PC-9 (cell line): ENCODE results near the gene CLDN8. TPM values are rescaled to one million over a fixed set of nuclear protein-coding genes. Genes with fewer than 3 reads are reported as not detected.

ENCODE experiments used
- BruUV-seq: library from RNA; stranded (reverse); fragments of 400-500 nt; replicated peaks from 2 replicates; lab custom pipeline; 2021; lab: Mats Ljungman, UMichigan
- CTCF ChIA-PET: fragments of 300-600 bp; sonication (Branson Sonifier 250); formaldehyde crosslinking; loops from one replicate; lab custom pipeline; 2022; ENCODE audit warnings: antibody characterized with exemption; lab: Charles Lee
- POLR2A ChIA-PET: fragments of 300-600 bp; sonication (Branson Sonifier 250); formaldehyde crosslinking; loops from one replicate; lab custom pipeline; 2022; ENCODE audit warnings: antibody characterized with exemption; ENCODE audit not compliant: unreplicated experiment; lab: Charles Lee
- DNase-seq, 2 experiments: peaks; one replicate each; pipeline versions ENCODE4 v3.0.0 to v3.0.0-alpha.2; 2015 to 2022; ENCODE audit warnings: mixed read lengths in 1 of 2
- H2AFZ ChIP-seq: fragments of 200-600 bp; sonication (generic); 2 replicates; pipeline ENCODE4 v1.8.1; 2017; ENCODE audit warnings: antibody characterized with exemption
- H3F3A ChIP-seq: fragments of 200-600 bp; sonication (generic); 2 replicates; pipeline ENCODE4 v1.8.1; 2017; ENCODE audit warnings: antibody characterized with exemption, mild to moderate bottlenecking, low read depth; ENCODE audit not compliant: insufficient read depth
- H3K27ac ChIP-seq: fragments of 200-600 bp; sonication (generic); 2 replicates; pipeline ENCODE4 v1.6.1; 2016; ENCODE audit warnings: mixed run types
- H3K27me3 ChIP-seq: fragments of 200-600 bp; sonication (generic); 2 replicates; pipeline ENCODE4 v1.6.1; 2016; ENCODE audit warnings: low read depth, mixed run types; ENCODE audit not compliant: insufficient read depth
- H3K36me3 ChIP-seq: fragments of 200-600 bp; sonication (generic); 2 replicates; pipeline ENCODE4 v1.6.1; 2016; ENCODE audit warnings: low read depth, mixed run types
- H3K4me1 ChIP-seq: fragments of 200-600 bp; sonication (generic); replicated peaks from 2 replicates; pipeline ENCODE4 v1.6.1; 2016; ENCODE audit warnings: mixed run types; ENCODE audit not compliant: insufficient read depth
- H3K4me2 ChIP-seq: fragments of 200-600 bp; sonication (generic); 2 replicates; pipeline ENCODE4 v1.6.1; 2017; ENCODE audit warnings: mixed run types
- H3K4me3 ChIP-seq: fragments of 200-600 bp; sonication (generic); 2 replicates; pipeline ENCODE4 v1.6.1; 2016; ENCODE audit warnings: mixed run types
- H3K79me2 ChIP-seq: fragments of 200-600 bp; sonication (generic); 2 replicates; pipeline ENCODE4 v1.6.1; 2017; ENCODE audit warnings: low read depth, mixed run types
- H3K9me2 ChIP-seq: fragments of 200-600 bp; sonication (generic); 2 replicates; pipeline ENCODE4 v1.8.1; 2017; ENCODE audit warnings: mild to moderate bottlenecking; ENCODE audit not compliant: insufficient read depth
- H3K9me3 ChIP-seq: fragments of 200-600 bp; sonication (generic); 2 replicates; pipeline ENCODE4 v1.8.1; 2016; ENCODE audit warnings: low read depth; ENCODE audit not compliant: insufficient read depth
- H4K20me1 ChIP-seq: fragments of 200-600 bp; sonication (generic); 2 replicates; pipeline ENCODE4 v1.8.1; 2017; ENCODE audit not compliant: insufficient read depth
- CTCF ChIP-seq: fragments of 200-600 bp; sonication (generic); conservative IDR thresholded peaks from 2 replicates; pipeline ENCODE4 v1.6.1; 2017; ENCODE audit warnings: mixed run types, antibody characterized with exemption, mild to moderate bottlenecking, moderate library complexity
- EZH2 ChIP-seq: fragments of 200-600 bp; sonication (generic); IDR thresholded peaks from 2 replicates; pipeline ENCODE4 v1.8.0; 2017; ENCODE audit warnings: antibody characterized with exemption, low read depth
- intact Hi-C: fragments of 100-400 bp; cut with micrococcal nuclease; formaldehyde crosslinking; loops from one replicate; pipeline ENCODE4 v1.10.0; 2022; ENCODE audit not compliant: unreplicated experiment
- total RNA-seq: library from RNA; stranded (reverse); gene quantifications from 2 replicates; pipeline ENCODE4 v1.2.3, GENCODE V29; 2021

The CLDN8 gene
- total RNA-seq, 1 experiment from 2014 or later, result 1.2 TPM

DNA sequence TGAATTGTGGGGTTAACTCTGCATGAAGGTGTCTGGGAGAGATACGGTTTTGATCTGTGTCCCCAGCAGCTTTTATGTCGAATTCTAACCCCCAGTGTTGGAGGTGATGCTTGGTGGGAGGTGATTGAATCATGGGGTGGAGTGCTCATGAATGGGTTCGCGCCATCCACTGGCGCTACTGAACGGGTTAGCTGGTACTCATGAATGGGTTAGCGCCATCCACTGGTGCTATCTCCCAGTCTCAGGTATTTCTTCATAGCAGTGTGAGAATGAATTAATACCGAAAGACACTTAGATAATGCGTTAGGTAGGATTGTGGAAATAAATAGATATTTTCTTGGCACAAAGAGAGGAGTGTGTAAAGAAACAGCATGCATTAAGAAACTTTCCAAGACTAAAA, 32.9 kb upstream of the CLDN8 start:
- no peaks in the 10 kb centered on the region for H3K9me3 ChIP-seq
- TF ChIP-seq CTCF, result no peak
- TF ChIP-seq EZH2, result no peak
- intact Hi-C loops, result no loop called here
- no peaks in the 10 kb centered on the region for H3K4me1 ChIP-seq
- BruUV-seq, result no TSS peak
- no peaks in the 10 kb centered on the region for H3K36me3 ChIP-seq
- no peaks in the 10 kb centered on the region for H3F3A ChIP-seq
- H3K4me3 ChIP-seq, result no peak overlapping the region
- H3K27me3 ChIP-seq, result no peaks in the 10 kb centered on the region
- H3K9me2 ChIP-seq, result no peaks in the 10 kb centered on the region
- ChIA-PET CTCF (no interaction called here), POLR2A (no interaction called here)
- H3K79me2 ChIP-seq, result no peaks in the 10 kb centered on the region
- H3K27ac ChIP-seq, result no peak overlapping the region
- no peak overlapping the region for H3K4me2 ChIP-seq
- H2AFZ ChIP-seq, result no peak overlapping the region
- no peaks in the 10 kb centered on the region for H4K20me1 ChIP-seq
- no peak for DNase-seq

DNA sequence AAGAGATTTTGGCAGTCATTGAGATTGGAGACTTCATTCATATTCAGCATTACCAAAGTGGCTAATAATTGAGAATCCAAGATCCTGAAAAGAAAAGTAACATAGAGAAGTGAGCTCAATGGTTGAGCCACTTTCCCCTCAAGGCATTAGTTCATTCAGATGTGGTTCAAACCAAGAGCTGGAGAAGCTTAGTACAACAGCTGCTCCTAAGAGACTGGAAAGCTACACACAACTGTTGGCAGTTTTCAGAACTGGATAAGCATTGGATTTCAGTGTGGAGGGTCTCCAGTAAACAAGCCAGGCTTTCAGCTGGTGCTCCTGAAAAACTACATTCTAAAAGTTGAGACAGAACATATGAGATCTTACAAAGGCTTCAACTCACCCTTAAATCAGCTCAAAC, 29.2 kb upstream of the CLDN8 start:
- CTCF ChIA-PET, result interaction anchor here (0.6 kb wide), 1 partner anchor 13 kb away, joined by 3 read pairs; no protein-coding TSS in a partner anchor
- Histone ChIP-seq H2AFZ (no peak overlapping the region), H4K20me1 (no peaks in the 10 kb centered on the region), H3K79me2 (no peaks in the 10 kb centered on the region), H3F3A (peaks cover 7% of the 10 kb centered on the region; the same call in 1 of the 2 replicates), H3K36me3 (no peaks in the 10 kb centered on the region), H3K9me3 (no peaks in the 10 kb centered on the region), H3K4me3 (no peak overlapping the region), H3K27ac (no peak overlapping the region), H3K27me3 (no peaks in the 10 kb centered on the region), H3K9me2 (no peaks in the 10 kb centered on the region), H3K4me2 (no peak overlapping the region), H3K4me1 (0 out of 2 replicates have a peak, but pooled peaks cover 4% of the 10 kb centered on the region)
- no TSS peak for BruUV-seq
- intact Hi-C loops, result no loop called here
- TF ChIP-seq EZH2, result no peak
- TF ChIP-seq CTCF, result no peak
- POLR2A ChIA-PET, result no interaction called here
- no peak for DNase-seq

DNA sequence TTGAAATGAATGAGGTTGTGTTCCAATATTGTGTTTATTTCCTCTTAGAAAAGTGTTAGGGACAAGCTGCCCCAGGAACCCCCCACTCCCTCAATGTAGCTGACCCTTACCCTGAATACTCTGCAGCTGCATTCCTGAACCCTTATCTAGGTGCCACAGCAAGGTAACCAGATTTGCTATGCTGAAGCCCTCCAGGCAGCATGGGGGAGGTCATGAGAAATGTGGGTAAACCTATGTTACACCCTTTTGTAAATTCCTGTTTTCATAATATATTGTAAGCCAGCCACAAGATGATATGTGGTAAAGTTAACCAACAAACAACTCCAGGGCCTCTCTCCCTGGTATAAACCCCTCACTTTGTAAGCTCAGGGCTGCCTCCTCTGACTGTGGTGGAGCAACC, 27.8 kb upstream of the CLDN8 start:
- H3K4me1 ChIP-seq, result 0 out of 2 replicates have a peak, but pooled peaks cover 4% of the 10 kb centered on the region
- peak in 1 of 2 experiments; percentile 39 for DNase-seq
- H2AFZ ChIP-seq, result 0 out of 2 replicates have a peak overlapping the region, but pooled peaks have one; percentile 11
- no peak overlapping the region for H3K4me2 ChIP-seq
- no TSS peak for BruUV-seq
- no peaks in the 10 kb centered on the region for H3K36me3 ChIP-seq
- ChIA-PET CTCF (no interaction called here), POLR2A (no interaction called here)
- H3K9me3 ChIP-seq, result no peaks in the 10 kb centered on the region
- peak overlapping the region; percentile 23; the same call in 1 of the 2 replicates for H3K27ac ChIP-seq
- H3K4me3 ChIP-seq, result no peak overlapping the region
- H3K79me2 ChIP-seq, result no peaks in the 10 kb centered on the region
- peaks cover 7% of the 10 kb centered on the region; the same call in 1 of the 2 replicates for H3F3A ChIP-seq
- no peaks in the 10 kb centered on the region for H3K27me3 ChIP-seq
- no peak for TF ChIP-seq CTCF
- TF ChIP-seq EZH2, result no peak
- no peaks in the 10 kb centered on the region for H3K9me2 ChIP-seq
- intact Hi-C loops, result no loop called here
- H4K20me1 ChIP-seq, result no peaks in the 10 kb centered on the region
